ENCODE data around the gene TRAPPC11. TPM values are rescaled to one million over a fixed set of nuclear protein-coding genes. Genes with fewer than 3 reads are reported as not detected.

The TRAPPC11 gene
- total RNA-seq (10 to 100 TPM; 31.9 to 44.6 TPM), polyA plus RNA-seq (10 to 100 TPM in 1 of 2 donors, 1 to 10 TPM in 1; 7.4 to 16.6 TPM)
- long read RNA-seq, donor 1, partial matches to known transcripts: 10 of 12 reads
- long read RNA-seq, donor 1, other reads (novel, unspliced or antisense): 2 of 12 reads
- long read RNA-seq, donor 2, full-length matches to known transcripts: 5 of 13 reads
- long read RNA-seq, donor 2, partial matches to known transcripts: 5 of 13 reads
- long read RNA-seq, donor 2, other reads (novel, unspliced or antisense): 3 of 13 reads

GRCh38 chr4:183659029-183659871 lies at the start of gene TRAPPC11, which contains the start of gene RWDD4:
Gene TRAPPC11, plus strand, starts transcription at chr4:183659293. Its CDS starts 4,575 bp downstream, at chr4:183663868.
Gene RWDD4, minus strand, starts transcription at chr4:183659185. Its CDS starts 233 bp downstream, at chr4:183658952.
- H3K27ac ChIP-seq (ENCODE audit: low read depth in 1 of 2, low read length in 2 of 2): peak within 1 kb of the TSS in 1 of 2 donors; percentile 92
- peak; percentile 99 for DNase-seq
- ATAC-seq (ENCODE audit: low FRiP score): peak; percentile 100

GRCh38 chr4:183610033-183610432 lies 49.1 kb upstream of the TRAPPC11 start:
- no peak overlapping the region for H3K4me3 ChIP-seq (ENCODE audit: low read length in 2 of 2)
- no peak overlapping the region for H3K27ac ChIP-seq (ENCODE audit: low read depth in 1 of 2, low read length in 2 of 2)
- intact Hi-C loops (cut with DNase I): no loop called here
- no peaks in the 10 kb centered on the region for H3K27me3 ChIP-seq (ENCODE audit: control insufficient read depth in 1 of 2, insufficient read depth in 2 of 2, low read length in 1 of 2)
- no peaks in the 10 kb centered on the region for H3K4me1 ChIP-seq (ENCODE audit: control insufficient read depth in 1 of 2, insufficient read depth in 2 of 2, low read length in 2 of 2)
- 91 to 95% methylated on average over 2 of the region's 2 CpGs for WGBS, 2 donors
- ATAC-seq (ENCODE audit: low FRiP score) (peak; percentile 27), DNase-seq (no peak)
- H3K36me3 ChIP-seq (ENCODE audit: control insufficient read depth in 1 of 2, insufficient read depth in 2 of 2, low read length in 1 of 2): no peaks in the 10 kb centered on the region
- no peaks in the 10 kb centered on the region for H3K9me3 ChIP-seq (ENCODE audit: control insufficient read depth, low read length)

More at GRCh38 chr4:183659029-183659871, at the start of gene TRAPPC11, which contains the start of gene RWDD4:
- intact Hi-C loops (cut with DNase I): loop anchor here (1.0 to 10.0 kb wide), 5 partner anchors 152 to 447 kb away; no protein-coding TSS in a partner anchor
- Histone ChIP-seq H3K9me3 (ENCODE audit: control insufficient read depth, low read length) (no peaks in the 10 kb centered on the region), H3K36me3 (ENCODE audit: control insufficient read depth in 1 of 2, insufficient read depth in 2 of 2, low read length in 1 of 2) (no peaks in the 10 kb centered on the region), H3K27me3 (ENCODE audit: control insufficient read depth in 1 of 2, insufficient read depth in 2 of 2, low read length in 1 of 2) (no peaks in the 10 kb centered on the region), H3K4me1 (ENCODE audit: control insufficient read depth in 1 of 2, insufficient read depth in 2 of 2, low read length in 2 of 2) (peaks cover 0 to 6% of the 10 kb centered on the region in 2 donors), H3K4me3 (ENCODE audit: low read length in 2 of 2) (peak within 1 kb of the TSS; percentile 97)
- whole genome bisulfite sequencing, 2 donors: 1% methylated on average over 56 to 57 of the region's 63 CpGs

- no peaks in the 10 kb centered on the region for H3K9me3 ChIP-seq (ENCODE audit: control insufficient read depth, low read length)
- ATAC-seq (ENCODE audit: low FRiP score) (peak; percentile 65), DNase-seq (no peak)
- no peaks in the 10 kb centered on the region for H3K36me3 ChIP-seq (ENCODE audit: control insufficient read depth in 1 of 2, insufficient read depth in 2 of 2, low read length in 1 of 2)
- WGBS, 2 donors: 44 to 45% methylated on average over 7 of the region's 7 CpGs
- no peak overlapping the region for H3K27ac ChIP-seq (ENCODE audit: low read depth in 1 of 2, low read length in 2 of 2)
- intact Hi-C loops (cut with DNase I): no loop called here
- no peaks in the 10 kb centered on the region for H3K4me1 ChIP-seq (ENCODE audit: control insufficient read depth in 1 of 2, insufficient read depth in 2 of 2, low read length in 2 of 2)
- H3K4me3 ChIP-seq (ENCODE audit: low read length in 2 of 2): no peak overlapping the region
- H3K27me3 ChIP-seq (ENCODE audit: control insufficient read depth in 1 of 2, insufficient read depth in 2 of 2, low read length in 1 of 2): no peaks in the 10 kb centered on the region
Measured at GRCh38 chr4:183610613-183611012, 48.5 kb upstream of the TRAPPC11 start.

GRCh38 chr4:183611210-183611830 lies 47.8 kb upstream of the TRAPPC11 start:
- intact Hi-C loops (cut with DNase I): no loop called here
- Histone ChIP-seq H3K27ac (ENCODE audit: low read depth in 1 of 2, low read length in 2 of 2) (no peak overlapping the region), H3K36me3 (ENCODE audit: control insufficient read depth in 1 of 2, insufficient read depth in 2 of 2, low read length in 1 of 2) (no peaks in the 10 kb centered on the region), H3K27me3 (ENCODE audit: control insufficient read depth in 1 of 2, insufficient read depth in 2 of 2, low read length in 1 of 2) (no peaks in the 10 kb centered on the region), H3K4me3 (ENCODE audit: low read length in 2 of 2) (no peak overlapping the region), H3K4me1 (ENCODE audit: control insufficient read depth in 1 of 2, insufficient read depth in 2 of 2, low read length in 2 of 2) (no peaks in the 10 kb centered on the region), H3K9me3 (ENCODE audit: control insufficient read depth, low read length) (no peaks in the 10 kb centered on the region)
- DNase-seq: no peak
- WGBS, 2 donors: 85 to 87% methylated on average over 15 of the region's 15 CpGs
- ATAC-seq (ENCODE audit: low FRiP score): no peak

GRCh38 chr4:183612329-183613250 lies 46.5 kb upstream of the TRAPPC11 start:
- H3K4me1 ChIP-seq (ENCODE audit: control insufficient read depth in 1 of 2, insufficient read depth in 2 of 2, low read length in 2 of 2): no peaks in the 10 kb centered on the region
- ATAC-seq (ENCODE audit: low FRiP score): peak; percentile 36
- H3K4me3 ChIP-seq (ENCODE audit: low read length in 2 of 2): no peak overlapping the region
- no peak overlapping the region for H3K27ac ChIP-seq (ENCODE audit: low read depth in 1 of 2, low read length in 2 of 2)
- 88 to 93% methylated on average over 20 of the region's 20 CpGs for WGBS, 2 donors
- no peaks in the 10 kb centered on the region for H3K36me3 ChIP-seq (ENCODE audit: control insufficient read depth in 1 of 2, insufficient read depth in 2 of 2, low read length in 1 of 2)
- DNase-seq: no peak
- no peaks in the 10 kb centered on the region for H3K27me3 ChIP-seq (ENCODE audit: control insufficient read depth in 1 of 2, insufficient read depth in 2 of 2, low read length in 1 of 2)
- H3K9me3 ChIP-seq (ENCODE audit: control insufficient read depth, low read length): no peaks in the 10 kb centered on the region
- intact Hi-C loops (cut with DNase I): no loop called here

GRCh38 chr4:183617075-183617474 lies 42.0 kb upstream of the TRAPPC11 start:
- ATAC-seq (ENCODE audit: low FRiP score): no peak
- no peaks in the 10 kb centered on the region for H3K9me3 ChIP-seq (ENCODE audit: control insufficient read depth, low read length)
- no peak for DNase-seq
- no peaks in the 10 kb centered on the region for H3K27me3 ChIP-seq (ENCODE audit: control insufficient read depth in 1 of 2, insufficient read depth in 2 of 2, low read length in 1 of 2)
- no peaks in the 10 kb centered on the region for H3K36me3 ChIP-seq (ENCODE audit: control insufficient read depth in 1 of 2, insufficient read depth in 2 of 2, low read length in 1 of 2)
- H3K4me3 ChIP-seq (ENCODE audit: low read length in 2 of 2): no peak overlapping the region
- intact Hi-C loops (cut with DNase I): no loop called here
- 89 to 94% methylated on average over 2 of the region's 2 CpGs for WGBS, 2 donors
- no peaks in the 10 kb centered on the region for H3K4me1 ChIP-seq (ENCODE audit: control insufficient read depth in 1 of 2, insufficient read depth in 2 of 2, low read length in 2 of 2)
- H3K27ac ChIP-seq (ENCODE audit: low read depth in 1 of 2, low read length in 2 of 2): no peak overlapping the region

GRCh38 chr4:183618681-183619080 lies 40.4 kb upstream of the TRAPPC11 start:
- Histone ChIP-seq H3K4me3 (ENCODE audit: low read length in 2 of 2) (no peak overlapping the region), H3K27ac (ENCODE audit: low read depth in 1 of 2, low read length in 2 of 2) (no peak overlapping the region), H3K4me1 (ENCODE audit: control insufficient read depth in 1 of 2, insufficient read depth in 2 of 2, low read length in 2 of 2) (no peaks in the 10 kb centered on the region), H3K36me3 (ENCODE audit: control insufficient read depth in 1 of 2, insufficient read depth in 2 of 2, low read length in 1 of 2) (no peaks in the 10 kb centered on the region), H3K27me3 (ENCODE audit: control insufficient read depth in 1 of 2, insufficient read depth in 2 of 2, low read length in 1 of 2) (no peaks in the 10 kb centered on the region), H3K9me3 (ENCODE audit: control insufficient read depth, low read length) (no peaks in the 10 kb centered on the region)
- DNase-seq: no peak
- WGBS, 2 donors: 89% methylated on average over 4 of the region's 4 CpGs
- intact Hi-C loops (cut with DNase I): no loop called here
- no peak for ATAC-seq (ENCODE audit: low FRiP score)

GRCh38 chr4:183620421-183620820 lies 38.7 kb upstream of the TRAPPC11 start:
- ATAC-seq (ENCODE audit: low FRiP score): peak; percentile 72
- no peaks in the 10 kb centered on the region for H3K4me1 ChIP-seq (ENCODE audit: control insufficient read depth in 1 of 2, insufficient read depth in 2 of 2, low read length in 2 of 2)
- 54 to 61% methylated on average over 2 of the region's 2 CpGs for WGBS, 2 donors
- no peaks in the 10 kb centered on the region for H3K9me3 ChIP-seq (ENCODE audit: control insufficient read depth, low read length)
- no peak overlapping the region for H3K27ac ChIP-seq (ENCODE audit: low read depth in 1 of 2, low read length in 2 of 2)
- H3K36me3 ChIP-seq (ENCODE audit: control insufficient read depth in 1 of 2, insufficient read depth in 2 of 2, low read length in 1 of 2): no peaks in the 10 kb centered on the region
- intact Hi-C loops (cut with DNase I): no loop called here
- no peak for DNase-seq
- H3K27me3 ChIP-seq (ENCODE audit: control insufficient read depth in 1 of 2, insufficient read depth in 2 of 2, low read length in 1 of 2): no peaks in the 10 kb centered on the region
- no peak overlapping the region for H3K4me3 ChIP-seq (ENCODE audit: low read length in 2 of 2)

All from aorta (tissue), 5 donors.